T-helper 2 cell treated with Interferon-gamma antibody and Interleukin-4, amounts not matched to agents 5 μg/mL and 100 μg/mL, for 36 hours (primary cell): Measurements from ENCODE around the gene LY86.

Experiments
- DNase-seq: peaks from one replicate; pipeline ENCODE4 v3.0.0; 2021; ENCODE audit warnings: low spot score
- H3K27ac Mint-ChIP-seq: one replicate; pipeline ENCODE4 v1.8.0; 2021; ENCODE audit warnings: mild to moderate bottlenecking, mixed read lengths
- H3K27me3 Mint-ChIP-seq: one replicate; pipeline ENCODE4 v1.8.0; 2021; ENCODE audit warnings: low read depth, mixed read lengths
- H3K36me3 Mint-ChIP-seq: one replicate; pipeline ENCODE4 v1.8.0; 2021; ENCODE audit warnings: low read depth, mixed read lengths
- H3K4me1 Mint-ChIP-seq: one replicate; pipeline ENCODE4 v1.8.0; 2021; ENCODE audit warnings: low read depth, mixed read lengths
- H3K4me3 Mint-ChIP-seq: one replicate; pipeline ENCODE4 v1.8.0; 2022; ENCODE audit warnings: mild to moderate bottlenecking, moderate library complexity, mixed read lengths
- H3K9me3 Mint-ChIP-seq: one replicate; pipeline ENCODE4 v1.8.0; 2021; ENCODE audit warnings: mixed read lengths

LY86 gene

DNA sequence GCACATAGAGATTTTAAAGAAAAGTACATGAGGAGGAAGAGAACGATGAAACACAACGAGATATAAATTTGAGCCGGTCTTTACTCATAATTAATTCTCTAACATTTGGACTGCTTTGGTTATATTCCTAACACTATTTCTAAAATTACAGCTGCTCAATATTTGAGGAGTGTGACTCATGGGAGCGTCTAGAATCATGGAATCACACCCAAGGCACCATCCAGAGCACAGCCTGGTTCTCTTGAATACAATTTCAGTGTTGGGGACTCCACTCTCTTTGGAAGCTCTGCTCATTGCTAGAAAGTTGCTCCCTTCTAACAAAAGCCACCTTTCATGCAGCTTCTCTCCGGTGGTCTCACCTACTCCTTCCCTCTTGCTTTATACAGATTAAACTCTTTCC, 64.4 kb downstream of the LY86 start:
- H3K27ac Mint-ChIP-seq = peak overlapping the region; percentile 99
- no peaks in the 10 kb centered on the region for H3K9me3 Mint-ChIP-seq
- DNase-seq = no peak
- peaks cover 27% of the 10 kb centered on the region for H3K36me3 Mint-ChIP-seq
- H3K4me1 Mint-ChIP-seq = peaks cover 85% of the 10 kb centered on the region
- H3K27me3 Mint-ChIP-seq = no peaks in the 10 kb centered on the region
- peak overlapping the region; percentile 76 for H3K4me3 Mint-ChIP-seq

DNA sequence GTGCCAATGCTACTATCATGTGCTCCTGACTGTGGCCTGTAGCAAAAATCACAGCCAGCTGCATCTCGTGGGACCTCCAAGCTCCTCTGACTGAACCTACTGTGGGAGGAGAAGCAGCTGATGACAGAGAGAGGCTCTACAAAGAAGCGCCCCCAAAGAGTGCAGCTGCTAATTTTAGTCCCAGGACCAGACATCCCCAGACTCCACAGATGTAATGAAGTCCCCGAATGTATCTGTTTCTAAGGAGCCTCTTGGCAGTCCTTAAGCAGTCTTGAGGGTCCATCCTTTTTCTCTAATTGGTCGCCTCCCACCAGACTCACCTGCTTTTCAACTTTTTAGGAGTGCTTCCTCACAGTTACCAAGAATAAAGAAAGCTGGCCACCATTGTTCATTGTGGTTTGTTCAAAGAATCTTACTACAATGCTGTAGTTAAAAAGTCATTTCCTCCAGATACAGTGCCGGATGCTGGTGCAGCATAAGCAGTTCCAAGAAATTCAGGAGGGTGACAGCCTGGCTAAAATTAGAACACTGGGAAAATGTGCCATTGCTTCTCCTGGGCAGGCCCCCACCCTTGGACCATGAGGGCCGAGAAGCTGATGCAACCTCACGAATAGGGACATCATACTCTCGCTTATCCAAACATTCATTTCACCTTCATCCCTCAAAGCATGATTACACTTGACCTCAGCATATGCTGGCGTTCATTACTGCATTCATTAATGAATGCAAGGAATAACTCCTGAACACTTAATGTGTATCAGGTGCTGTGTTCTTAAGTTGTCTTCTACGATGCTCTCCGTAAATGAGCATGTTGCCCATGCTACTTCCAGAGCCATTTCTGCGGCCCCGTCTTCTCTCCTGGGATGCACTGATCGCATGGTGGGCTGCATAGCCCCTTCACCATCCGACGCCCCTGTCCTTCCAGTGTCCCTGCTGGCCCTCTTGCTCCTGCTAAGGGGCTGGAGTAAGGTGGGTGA, 66.4 kb downstream of the LY86 start:
- Mint-ChIP-seq H3K9me3 (no peaks in the 10 kb centered on the region), H3K4me3 (peak overlapping the region; percentile 76), H3K36me3 (peaks cover 30% of the 10 kb centered on the region), H3K27ac (peak overlapping the region; percentile 99), H3K4me1 (peaks cover 92% of the 10 kb centered on the region), H3K27me3 (no peaks in the 10 kb centered on the region)
- DNase-seq = peak; percentile 54

DNA sequence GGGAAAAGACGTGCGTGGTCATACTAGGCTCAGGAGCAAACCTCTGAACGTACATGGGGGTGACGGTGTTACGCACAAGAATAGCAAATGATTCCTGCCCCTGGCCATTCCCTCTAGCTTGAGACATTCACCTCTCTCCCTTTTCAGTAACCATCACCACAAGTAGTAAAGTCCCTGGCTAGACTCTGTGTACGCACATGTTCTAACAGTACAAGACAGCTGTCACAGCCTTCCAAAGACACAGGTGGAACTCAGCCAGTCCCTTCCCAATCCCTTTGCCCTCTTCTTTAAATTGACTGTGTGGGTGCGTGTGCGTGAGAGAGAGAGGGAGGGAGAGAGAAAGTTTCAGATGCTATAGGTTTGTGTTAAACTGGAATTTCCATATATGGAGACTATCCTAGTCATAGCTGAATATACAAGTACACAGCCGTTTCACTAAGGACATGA, 67.3 kb downstream of the LY86 start:
- Mint-ChIP-seq H3K4me1 (peaks cover 83% of the 10 kb centered on the region), H3K27me3 (no peaks in the 10 kb centered on the region), H3K4me3 (peak overlapping the region; percentile 76), H3K36me3 (peaks cover 27% of the 10 kb centered on the region), H3K9me3 (no peaks in the 10 kb centered on the region), H3K27ac (peak overlapping the region; percentile 99)
- peak; percentile 35 for DNase-seq

DNA sequence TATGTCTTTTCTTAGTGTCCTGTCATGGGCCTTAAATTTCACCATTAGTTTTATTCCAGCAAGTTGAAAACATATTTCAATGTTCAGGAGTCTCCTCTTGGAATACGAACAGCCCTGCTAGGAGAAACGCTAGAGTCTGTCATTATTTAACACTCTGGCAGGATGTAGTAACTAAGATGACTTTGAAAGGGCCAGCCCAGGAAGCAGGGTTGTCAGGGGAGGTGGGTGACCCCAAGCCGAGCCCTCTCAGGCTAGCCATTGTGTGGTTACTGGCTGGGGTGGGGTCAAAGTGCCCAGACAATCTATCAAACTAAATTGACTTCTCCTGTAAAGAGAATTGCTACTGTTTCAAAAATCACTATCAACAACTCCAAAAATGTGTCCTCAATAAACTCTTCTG, 67.8 kb downstream of the LY86 start:
- Mint-ChIP-seq H3K4me3 (peak overlapping the region; percentile 76), H3K36me3 (peaks cover 26% of the 10 kb centered on the region), H3K4me1 (peaks cover 81% of the 10 kb centered on the region), H3K27me3 (no peaks in the 10 kb centered on the region), H3K9me3 (no peaks in the 10 kb centered on the region), H3K27ac (peak overlapping the region; percentile 99)
- no peak for DNase-seq

DNA sequence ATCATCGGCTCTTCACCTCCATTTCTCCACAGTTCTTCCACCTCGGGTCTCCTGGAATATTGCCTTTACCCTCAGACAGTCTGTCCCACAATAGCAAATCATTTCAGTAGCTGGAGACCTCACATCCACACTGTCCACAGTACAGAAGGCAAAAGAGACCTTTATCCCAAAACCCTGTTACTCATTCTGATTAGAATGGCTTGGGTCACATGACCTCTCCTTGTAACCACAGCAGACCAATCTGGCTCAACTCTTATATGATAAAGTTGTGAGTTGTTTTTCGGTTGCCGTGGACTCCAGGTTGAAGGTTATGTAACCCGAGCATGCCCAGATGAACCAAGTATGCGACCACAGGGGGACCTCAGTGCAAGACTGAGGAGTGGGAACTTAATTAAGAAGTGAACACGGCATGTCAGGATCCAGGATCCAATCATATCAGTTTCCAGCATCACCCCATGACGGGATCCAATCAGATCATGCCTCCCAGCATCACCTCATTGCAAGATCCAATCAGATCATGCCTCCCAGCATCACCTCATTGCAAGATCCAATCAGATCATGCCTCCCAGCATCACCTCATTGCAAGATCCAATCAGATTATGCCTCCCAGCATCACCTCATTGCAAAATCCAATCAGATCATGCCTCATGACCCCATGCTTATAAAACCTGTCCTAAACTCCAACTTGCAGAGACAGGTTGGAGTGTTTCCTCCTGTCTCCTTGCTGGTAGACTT, 68.7 kb downstream of the LY86 start:
- peak overlapping the region; percentile 2 for H3K4me3 Mint-ChIP-seq
- H3K4me1 Mint-ChIP-seq = peaks cover 84% of the 10 kb centered on the region
- no peak for DNase-seq
- H3K9me3 Mint-ChIP-seq = no peaks in the 10 kb centered on the region
- H3K36me3 Mint-ChIP-seq = peaks cover 24% of the 10 kb centered on the region
- peak overlapping the region; percentile 99 for H3K27ac Mint-ChIP-seq
- no peaks in the 10 kb centered on the region for H3K27me3 Mint-ChIP-seq

DNA sequence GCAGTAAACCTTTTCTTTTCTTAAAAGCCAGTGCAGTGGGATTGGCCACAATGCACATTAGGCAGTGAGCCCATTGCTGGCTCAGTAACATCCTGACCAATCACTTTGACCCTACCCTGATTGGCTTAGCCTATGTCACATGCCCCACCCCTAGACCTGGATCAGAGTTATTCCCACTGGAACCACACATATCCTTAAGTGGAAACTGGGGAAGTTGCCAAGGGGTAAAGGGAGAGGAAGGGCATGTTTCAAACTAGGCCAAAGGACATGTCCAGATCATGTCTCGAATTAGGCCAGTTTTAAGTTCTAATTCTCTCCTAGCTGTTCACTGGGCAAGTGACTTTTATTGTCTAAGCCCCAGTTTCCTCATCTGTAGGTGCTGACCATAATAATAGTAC, 69.3 kb downstream of the LY86 start:
- Mint-ChIP-seq H3K4me3 (no peak overlapping the region), H3K9me3 (no peaks in the 10 kb centered on the region), H3K36me3 (peaks cover 21% of the 10 kb centered on the region), H3K27me3 (no peaks in the 10 kb centered on the region), H3K4me1 (peaks cover 83% of the 10 kb centered on the region), H3K27ac (peak overlapping the region; percentile 99)
- DNase-seq = no peak

DNA sequence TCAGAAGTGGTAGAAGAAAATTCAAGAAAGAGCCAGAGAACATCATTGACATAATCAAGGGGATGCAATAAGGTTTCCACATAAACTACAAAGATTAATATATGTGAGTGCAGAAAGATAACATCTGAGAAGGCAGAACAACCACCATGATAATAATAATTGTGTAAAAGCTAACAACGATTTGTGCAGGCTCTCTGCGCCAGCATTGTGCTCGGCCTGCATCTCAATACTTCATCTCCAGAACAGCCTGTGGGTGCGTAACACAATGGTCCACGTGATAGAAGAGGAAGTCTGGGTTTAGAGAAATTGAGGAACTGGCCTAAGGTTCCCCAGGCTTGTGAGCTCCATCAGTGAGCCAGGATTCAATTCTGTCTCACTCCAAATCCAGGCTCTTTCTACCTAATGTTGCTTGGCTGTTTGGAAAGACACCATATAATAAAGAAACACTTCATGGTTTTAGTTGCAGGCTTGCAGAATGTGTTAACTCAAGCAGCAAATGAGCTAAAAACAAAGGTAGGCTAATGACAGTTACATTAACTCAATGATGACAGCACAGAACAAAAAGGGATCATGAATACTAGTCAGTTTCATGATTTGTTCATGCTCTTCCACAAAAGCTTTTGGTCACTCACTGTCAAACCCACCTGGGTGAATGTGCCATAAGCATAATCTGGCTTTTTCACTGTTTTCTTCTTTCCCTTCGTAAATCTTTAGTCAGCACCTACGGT, 71.2 kb downstream of the LY86 start:
- Mint-ChIP-seq H3K27ac (peak overlapping the region; percentile 99), H3K4me1 (peaks cover 76% of the 10 kb centered on the region)

DNA sequence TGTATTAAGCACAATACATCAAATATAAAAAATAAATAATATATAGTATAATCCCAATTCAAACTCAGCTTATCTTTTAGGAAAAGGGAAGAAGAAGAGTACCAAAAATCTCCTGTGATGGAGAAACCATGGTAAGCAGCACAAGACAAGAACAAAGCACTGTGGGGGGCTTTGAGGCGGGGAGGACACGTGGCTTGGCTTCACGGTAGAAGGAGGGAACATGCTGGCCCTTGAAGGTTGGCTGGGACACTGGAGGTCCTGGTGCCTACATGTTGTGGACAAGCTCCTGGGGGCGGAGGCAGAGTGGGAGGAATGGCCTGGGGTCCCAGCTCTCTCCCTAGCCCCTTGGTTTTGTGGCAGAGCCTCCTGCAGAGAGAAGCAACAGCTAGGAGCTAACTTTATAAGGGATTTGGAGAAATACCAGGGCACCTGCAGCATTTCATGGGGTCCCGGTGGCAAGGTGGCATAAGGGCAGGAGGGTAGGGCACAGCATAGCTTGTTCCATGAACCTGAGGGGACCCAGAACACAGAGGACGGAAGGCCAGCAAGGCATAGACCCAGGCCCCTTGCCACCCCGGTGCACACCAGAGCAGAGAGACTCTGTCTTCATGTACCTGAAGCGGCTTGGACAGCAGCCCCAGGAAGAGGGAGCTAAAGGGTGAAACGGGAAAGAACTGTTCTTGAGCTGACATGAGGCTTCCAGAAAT, 72.0 kb downstream of the LY86 start:
- Mint-ChIP-seq H3K4me1 (peaks cover 68% of the 10 kb centered on the region), H3K27ac (peak overlapping the region; percentile 99), H3K4me3 (no peak overlapping the region), H3K27me3 (no peaks in the 10 kb centered on the region), H3K36me3 (peaks cover 9% of the 10 kb centered on the region), H3K9me3 (no peaks in the 10 kb centered on the region)
- DNase-seq = no peak

More for the DNA sequence above, 71.2 kb downstream of the LY86 start:
- no peak for DNase-seq
- peaks cover 9% of the 10 kb centered on the region for H3K36me3 Mint-ChIP-seq
- no peaks in the 10 kb centered on the region for H3K9me3 Mint-ChIP-seq
- peak overlapping the region; percentile 64 for H3K4me3 Mint-ChIP-seq
- H3K27me3 Mint-ChIP-seq = no peaks in the 10 kb centered on the region

DNA sequence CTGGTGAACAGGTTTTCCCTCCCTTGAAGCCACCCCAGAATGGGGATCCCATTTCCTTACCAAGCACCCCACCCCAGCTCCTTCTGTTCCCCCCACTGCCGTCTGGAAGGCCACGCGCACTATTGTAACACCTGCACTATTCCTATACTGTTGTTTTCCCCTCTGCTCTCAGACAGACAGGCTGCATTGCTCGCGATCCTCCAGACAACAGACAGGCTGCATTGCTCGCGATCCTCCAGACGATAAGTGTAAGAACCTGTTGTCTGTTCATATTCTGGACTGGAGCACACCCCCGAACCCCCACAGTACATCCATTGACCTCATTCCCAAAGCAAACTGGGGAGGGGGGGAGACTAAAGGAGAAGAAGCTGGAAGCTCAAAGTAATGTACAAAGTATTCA, 72.7 kb downstream of the LY86 start:
- Mint-ChIP-seq H3K4me3 (no peak overlapping the region), H3K9me3 (no peaks in the 10 kb centered on the region), H3K27me3 (no peaks in the 10 kb centered on the region), H3K36me3 (peaks cover 9% of the 10 kb centered on the region), H3K27ac (peak overlapping the region; percentile 63), H3K4me1 (peaks cover 61% of the 10 kb centered on the region)
- DNase-seq = no peak

DNA sequence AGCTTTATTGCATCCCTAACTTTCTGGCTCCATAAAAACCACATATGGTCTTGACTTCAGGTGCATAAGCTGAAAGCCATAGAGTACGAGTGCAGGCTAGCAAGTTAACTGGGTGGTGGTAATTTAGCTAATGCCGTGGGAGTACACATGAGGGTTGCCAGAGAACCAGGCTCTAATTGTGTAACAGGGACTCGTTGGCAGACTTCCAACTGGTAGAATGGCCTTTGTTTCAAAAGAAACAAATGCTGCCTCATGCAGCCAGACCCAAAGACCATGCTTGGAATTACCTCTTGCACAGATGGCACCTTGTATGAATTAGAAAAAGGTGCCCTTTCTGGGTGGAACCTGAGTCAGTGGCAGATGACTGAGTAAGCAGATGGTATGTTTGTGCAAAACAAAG, 73.2 kb downstream of the LY86 start:
- no peak for DNase-seq
- Mint-ChIP-seq H3K4me1 (peaks cover 57% of the 10 kb centered on the region), H3K27me3 (no peaks in the 10 kb centered on the region), H3K9me3 (no peaks in the 10 kb centered on the region), H3K27ac (peak overlapping the region; percentile 63), H3K36me3 (peaks cover 9% of the 10 kb centered on the region), H3K4me3 (no peak overlapping the region)

DNA sequence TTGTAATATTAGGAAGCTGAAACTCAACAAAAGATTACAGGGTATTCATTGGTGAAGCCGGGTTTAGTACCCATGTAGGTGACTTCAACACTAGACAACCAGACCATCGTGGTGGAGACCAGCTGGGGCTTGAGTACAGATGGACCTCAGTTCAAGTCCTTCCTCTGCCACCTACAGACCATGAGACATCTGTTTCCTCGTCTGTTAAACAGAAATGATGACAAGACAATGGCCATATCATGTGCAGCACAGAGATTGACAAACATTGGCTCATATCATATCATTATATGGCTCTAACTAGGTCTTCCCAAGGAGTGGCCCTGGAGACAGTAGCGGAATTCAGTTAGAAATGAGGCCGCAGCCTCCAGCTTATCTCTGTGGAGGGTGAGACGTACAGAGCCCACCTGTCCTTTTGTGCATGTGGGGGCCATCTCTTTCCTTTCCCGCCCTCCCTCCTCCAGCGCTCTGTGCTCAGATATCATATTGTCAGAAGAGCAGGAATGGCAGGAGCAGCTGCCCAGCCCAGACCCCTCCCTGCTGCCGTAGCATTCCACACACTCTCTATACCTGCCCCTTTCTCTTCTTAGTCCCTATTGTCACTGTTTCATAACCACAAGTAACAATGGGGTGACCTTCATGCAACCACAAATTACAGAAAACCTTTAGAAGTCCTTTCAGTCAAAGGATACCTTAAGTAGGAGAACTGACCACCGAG, 75.1 kb downstream of the LY86 start:
- no peaks in the 10 kb centered on the region for H3K27me3 Mint-ChIP-seq
- peaks cover 44% of the 10 kb centered on the region for H3K4me1 Mint-ChIP-seq
- H3K9me3 Mint-ChIP-seq = no peaks in the 10 kb centered on the region
- no peak overlapping the region for H3K27ac Mint-ChIP-seq
- no peak for DNase-seq
- no peak overlapping the region for H3K4me3 Mint-ChIP-seq
- no peaks in the 10 kb centered on the region for H3K36me3 Mint-ChIP-seq

DNA sequence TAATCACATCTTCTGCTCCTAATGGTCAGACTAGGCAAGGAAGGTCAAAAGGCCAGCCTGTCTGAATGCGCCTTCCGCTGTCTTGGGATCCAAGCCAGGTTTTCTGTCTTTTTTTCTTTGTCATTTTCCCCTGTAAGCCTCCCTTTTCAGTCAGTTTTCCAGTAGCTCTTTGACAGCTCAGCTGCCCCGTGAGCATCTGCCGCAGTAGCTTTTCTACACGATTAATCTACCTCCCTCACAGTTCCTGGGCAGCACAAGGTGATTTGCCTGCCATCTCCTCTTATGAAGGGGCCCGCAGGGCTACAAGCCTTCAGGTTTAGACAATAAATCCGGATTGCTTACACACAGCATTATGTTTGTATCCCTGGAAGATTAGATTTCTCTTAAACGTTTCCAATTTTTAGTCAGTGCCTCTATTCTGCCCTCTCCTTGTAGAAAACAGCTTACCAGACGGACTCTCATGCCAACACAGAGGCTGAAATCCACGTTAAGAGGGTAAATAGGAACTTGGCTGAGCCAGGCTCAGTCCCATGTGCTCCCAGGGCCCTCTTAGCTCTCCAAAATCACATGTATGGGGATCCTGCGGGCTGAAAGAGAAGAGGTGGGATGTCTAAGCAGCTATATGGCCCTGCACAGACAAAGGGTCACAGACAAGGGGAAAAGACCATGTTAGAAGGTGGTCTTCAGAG, 77.2 kb downstream of the LY86 start:
- Mint-ChIP-seq H3K27ac (no peak overlapping the region), H3K9me3 (peaks cover 10% of the 10 kb centered on the region), H3K27me3 (peaks cover 6% of the 10 kb centered on the region), H3K36me3 (peaks cover 11% of the 10 kb centered on the region), H3K4me1 (peaks cover 41% of the 10 kb centered on the region), H3K4me3 (no peak overlapping the region)
- DNase-seq = no peak
